AG04449 (cell line): Measurements from ENCODE around the gene ABTB1.

Experiments used
- CTCF ChIA-PET: fragments of 350-600 bp; formaldehyde crosslinking; extraction: SDS; loops from one replicate; lab custom pipeline; 2021; ENCODE audit warnings: antibody characterized with exemption; lab: Yijun Ruan, JAX
- POLR2A ChIA-PET: fragments of 400-600, 350-600 bp; formaldehyde crosslinking; extraction: SDS; loops from one replicate; lab custom pipeline; 2020; ENCODE audit warnings: antibody characterized with exemption, inconsistent platforms; lab: Yijun Ruan, JAX
- DNase-seq: peaks from one replicate; pipeline ENCODE4 v3.0.0-alpha.2; 2010; ENCODE audit warnings: low read depth, low spot score
- H3K4me3 ChIP-seq: 2 replicates; pipeline ENCODE4 v1.5.1; 2011; ENCODE audit warnings: low read depth, mild to moderate bottlenecking, control low read depth, low read length
- CTCF ChIP-seq: IDR thresholded peaks from one replicate; pipeline ENCODE4 v1.5.1; 2011; ENCODE audit warnings: mild to moderate bottlenecking, moderate library complexity, low read length, control low read depth, inconsistent platforms; ENCODE audit not compliant: insufficient read depth; ENCODE audit errors: missing control alignments

Gene ABTB1

GRCh38 chr3:127646501-127647046, 26.2 kb upstream of the ABTB1 start:
- CTCF ChIA-PET, result interaction anchor here (0.7 to 8.3 kb wide), 8 partner anchors 9 to 326 kb away, joined by 3 to 107 read pairs (median 4); no protein-coding TSS in a partner anchor
- DNase-seq, result no peak
- POLR2A ChIA-PET, result no interaction called here
- TF ChIP-seq CTCF, result no peak
- H3K4me3 ChIP-seq, result no peak overlapping the region

GRCh38 chr3:127647166-127647844, 25.4 kb upstream of the ABTB1 start:
- no peak for DNase-seq
- ChIA-PET POLR2A (no interaction called here), CTCF (interaction anchor here (0.7 to 8.3 kb wide), 9 partner anchors 7 to 326 kb away, joined by 3 to 107 read pairs (median 4); no protein-coding TSS in a partner anchor)
- no peak overlapping the region for H3K4me3 ChIP-seq
- no peak for TF ChIP-seq CTCF

GRCh38 chr3:127647845-127648204, 24.9 kb upstream of the ABTB1 start:
- DNase-seq, result no peak
- ChIA-PET CTCF (interaction anchor here (1.1 to 8.3 kb wide), 9 partner anchors 8 to 325 kb away, joined by 3 to 107 read pairs (median 5); no protein-coding TSS in a partner anchor), POLR2A (interaction anchor here (0.7 kb wide), 1 partner anchor 28 kb away, joined by 7 read pairs; no protein-coding TSS in a partner anchor)
- no peak overlapping the region for H3K4me3 ChIP-seq
- TF ChIP-seq CTCF, result no peak

- H3K4me3 ChIP-seq, result no peak overlapping the region
- CTCF ChIA-PET, result interaction anchor here (1.5 to 8.3 kb wide), 6 partner anchors 16 to 484 kb away, joined by 3 to 107 read pairs (median 18); no protein-coding TSS in a partner anchor
- TF ChIP-seq CTCF, result no peak
- POLR2A ChIA-PET, result no interaction called here
- DNase-seq, result no peak
Observed at GRCh38 chr3:127650236-127650635, 22.5 kb upstream of the ABTB1 start.

- no peak overlapping the region for H3K4me3 ChIP-seq
- POLR2A ChIA-PET, result no interaction called here
- TF ChIP-seq CTCF, result no peak
- DNase-seq, result no peak
- CTCF ChIA-PET, result interaction anchor here (0.6 to 8.3 kb wide), 36 partner anchors 9 to 482 kb away, joined by 3 to 107 read pairs (median 5); no protein-coding TSS in a partner anchor
Observed at GRCh38 chr3:127651516-127652172, 21.1 kb upstream of the ABTB1 start.
